ENCODE results near the gene C6orf120.

C6orf120 gene

DNA sequence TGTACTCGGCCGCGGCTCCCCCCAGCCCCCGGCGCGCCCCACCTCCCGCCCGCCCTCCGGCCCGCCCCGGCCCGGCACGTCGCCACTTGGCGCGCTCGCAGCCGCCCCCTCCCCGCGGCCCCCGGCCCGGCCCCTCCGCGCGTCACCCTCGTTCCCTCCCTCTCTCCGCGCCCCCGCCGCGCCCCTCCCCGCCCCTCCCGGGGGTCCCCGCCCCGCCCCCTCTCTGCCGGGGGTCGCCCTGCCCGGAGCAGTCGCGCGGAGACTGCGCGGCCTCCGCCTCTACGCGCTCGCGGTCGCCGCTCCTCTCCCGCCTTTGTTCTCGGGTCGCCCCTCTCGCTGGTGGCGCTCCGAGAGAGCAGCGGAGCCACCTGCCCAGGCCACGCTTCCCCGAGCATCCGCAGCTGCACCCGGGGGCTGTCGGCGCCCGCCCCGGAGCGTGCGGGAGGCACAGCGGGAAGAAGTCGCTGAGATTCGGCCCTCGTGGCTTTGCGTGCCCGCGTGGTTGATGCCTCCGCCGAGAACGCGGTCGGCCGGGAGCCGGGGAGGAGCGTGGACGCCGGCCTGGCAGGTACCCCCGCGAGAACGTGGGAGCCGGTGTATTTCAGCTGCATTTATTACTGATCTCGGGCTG is 22.7 kb downstream of the C6orf120 start, which contains the start of gene PHF10:
TSS of gene PHF10 (minus strand) at position 7 of the 631 bp plus-strand sequence. CDS start 569 bp downstream, outside the sequence.
- FAIRE-seq (no peak), DNase-seq (ENCODE audit: low spot score) (no peak)

GRCh38 chr6:169725125-169726048 is 23.5 kb downstream of the C6orf120 start:
- FAIRE-seq (no peak), DNase-seq (ENCODE audit: low spot score) (peak; percentile 47)

DNA sequence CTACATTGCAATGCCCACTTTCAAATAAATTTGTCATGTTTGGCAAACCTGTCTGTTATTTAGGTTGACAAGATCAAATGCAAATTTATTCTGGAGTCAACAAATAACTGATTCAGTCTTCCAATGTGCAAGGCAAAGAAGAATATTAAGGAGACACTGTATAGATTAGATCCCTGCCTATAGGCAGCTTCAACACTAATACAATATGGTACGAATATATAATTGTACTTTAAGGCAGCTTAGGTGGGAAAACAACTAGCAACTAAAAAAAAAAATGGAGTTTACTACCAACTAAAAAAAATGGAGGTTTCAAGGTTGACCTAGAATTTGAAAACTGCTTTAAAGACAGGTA is 24.1 kb downstream of the C6orf120 start:
- no peak for FAIRE-seq

GRCh38 chr6:169726963-169727362 is 25.0 kb downstream of the C6orf120 start:
- DNase-seq (ENCODE audit: low spot score): no peak
- FAIRE-seq: no peak

More for the DNA sequence above, 24.1 kb downstream of the C6orf120 start:
- no peak for DNase-seq (ENCODE audit: low spot score)

DNA sequence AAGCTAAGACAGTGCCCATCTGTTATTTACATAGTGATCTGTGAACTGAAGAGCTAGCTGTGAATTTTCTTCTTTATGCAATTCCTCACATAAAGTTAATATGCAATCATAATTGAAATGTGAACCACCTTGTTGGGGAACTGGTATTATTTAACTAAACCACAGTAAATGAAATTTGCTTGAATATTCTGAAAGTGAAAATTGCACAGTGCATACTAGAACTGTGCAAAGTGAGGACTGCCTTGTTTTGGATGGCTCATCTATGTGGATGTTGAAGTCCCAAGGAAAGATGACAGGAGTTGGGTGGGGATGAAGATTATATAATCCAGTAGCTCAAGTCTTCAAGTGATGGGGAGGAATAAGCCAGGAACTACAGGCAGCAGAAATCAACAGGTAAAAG is 28.0 kb downstream of the C6orf120 start:
- FAIRE-seq (no peak), DNase-seq (ENCODE audit: low spot score) (no peak)

- FAIRE-seq (no peak), DNase-seq (ENCODE audit: low spot score) (no peak)
Observed at GRCh38 chr6:169738204-169738975, 36.5 kb downstream of the C6orf120 start.

DNA sequence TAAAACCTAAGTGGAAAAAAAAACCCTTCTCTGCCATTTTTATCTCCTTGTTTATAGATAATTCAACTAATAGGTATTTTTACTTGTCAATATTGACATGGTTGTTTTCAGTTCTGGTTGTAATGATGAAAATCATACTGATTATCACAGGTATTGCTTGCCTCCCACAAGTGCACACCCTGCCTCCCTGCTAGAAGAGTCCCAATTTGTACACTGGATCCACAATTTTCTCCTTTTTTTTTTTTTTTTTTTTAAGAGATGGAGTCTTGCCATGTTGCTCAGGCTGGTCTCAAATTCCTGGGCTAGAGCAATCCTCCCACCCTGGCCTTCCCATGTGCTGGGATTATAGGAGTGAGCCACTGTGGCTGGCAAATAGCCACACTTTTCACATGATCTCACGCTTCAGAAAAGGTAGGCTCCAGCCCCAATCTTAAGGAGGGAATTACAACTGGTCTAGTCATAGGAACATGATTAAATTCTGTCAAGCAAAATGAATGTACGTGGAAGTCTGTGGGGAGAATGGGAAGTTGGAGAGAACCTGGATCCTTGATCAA is 37.1 kb downstream of the C6orf120 start:
- FAIRE-seq (no peak), DNase-seq (ENCODE audit: low spot score) (no peak)

DNA sequence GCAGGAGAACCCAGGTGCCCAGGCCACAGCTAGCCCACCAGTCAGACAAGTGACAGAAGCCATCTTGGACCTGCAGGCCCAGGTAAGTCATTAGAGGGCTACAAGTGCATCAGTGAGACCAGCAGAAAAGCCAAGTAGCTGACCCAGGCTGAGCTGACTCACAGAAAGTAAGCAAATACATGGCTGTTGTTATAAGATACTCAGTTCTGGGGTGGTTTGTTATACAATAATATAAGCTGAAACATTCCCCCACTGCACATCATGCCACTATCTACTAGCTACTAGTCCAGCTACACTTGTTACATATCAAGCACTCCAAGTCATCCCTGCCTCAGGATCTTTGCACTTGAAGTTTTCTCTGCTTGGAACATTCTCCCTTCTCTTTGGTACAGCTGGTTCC is 39.4 kb downstream of the C6orf120 start:
- DNase-seq (ENCODE audit: low spot score) (no peak), FAIRE-seq (no peak)

- FAIRE-seq (no peak), DNase-seq (ENCODE audit: low spot score) (no peak)
Observed at GRCh38 chr6:169745405-169745804, 43.5 kb downstream of the C6orf120 start.

- DNase-seq (ENCODE audit: low spot score): no peak
- no peak for FAIRE-seq
Observed at GRCh38 chr6:169746556-169746955, 44.6 kb downstream of the C6orf120 start.

DNA sequence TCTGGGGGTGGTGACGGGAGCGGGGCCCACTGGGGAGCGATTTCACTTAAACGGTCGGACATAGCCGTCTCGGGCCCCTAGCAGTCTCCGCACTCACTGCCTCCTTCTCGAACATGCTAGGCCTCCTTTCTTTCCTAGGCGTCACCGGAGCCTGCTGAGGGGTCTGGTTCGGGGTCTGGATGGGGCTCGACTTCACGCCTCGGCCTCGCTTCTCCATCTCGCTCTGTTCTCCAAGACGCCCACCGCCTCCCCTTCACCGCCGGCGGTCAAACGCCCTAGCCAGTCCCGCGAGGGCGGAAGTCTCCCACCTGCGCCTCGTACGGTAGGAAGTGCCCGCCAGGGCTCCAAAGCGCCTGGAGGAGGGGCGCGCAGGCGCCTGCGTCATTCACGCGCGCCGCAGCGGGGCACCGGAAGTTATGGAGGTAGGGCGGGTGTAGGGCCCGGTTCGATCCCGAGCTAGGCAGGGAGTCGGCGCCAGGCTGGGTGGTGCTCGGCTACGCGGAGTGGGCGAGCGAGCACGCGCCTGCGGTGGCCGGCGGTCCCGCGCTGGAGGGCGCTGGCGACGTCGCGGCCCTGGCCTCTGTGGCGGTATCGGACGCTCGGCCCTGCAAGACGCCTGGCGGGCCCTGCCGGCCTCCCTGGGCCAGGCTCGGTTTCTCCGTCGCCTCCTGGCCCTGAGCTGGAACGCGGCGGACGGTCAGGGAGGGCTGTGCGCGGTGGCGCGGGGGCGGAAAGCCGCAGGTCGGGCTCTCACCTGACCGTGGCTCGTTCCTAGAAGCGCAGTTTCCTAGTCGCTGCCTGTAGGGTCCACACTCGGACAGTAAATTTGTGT is 49.5 kb downstream of the C6orf120 start, which contains the start of the genes DYNLT2 and ERMARD:
TSS of gene DYNLT2 (minus strand) at position 331 of the 832 bp plus-strand sequence. CDS start at position 217, 114 bp downstream.
TSS of gene ERMARD (plus strand) at position 381 of the 832 bp plus-strand sequence. CDS start at position 417, 36 bp downstream.
- DNase-seq (ENCODE audit: low spot score): peak; percentile 80
- no peak for FAIRE-seq

DNA sequence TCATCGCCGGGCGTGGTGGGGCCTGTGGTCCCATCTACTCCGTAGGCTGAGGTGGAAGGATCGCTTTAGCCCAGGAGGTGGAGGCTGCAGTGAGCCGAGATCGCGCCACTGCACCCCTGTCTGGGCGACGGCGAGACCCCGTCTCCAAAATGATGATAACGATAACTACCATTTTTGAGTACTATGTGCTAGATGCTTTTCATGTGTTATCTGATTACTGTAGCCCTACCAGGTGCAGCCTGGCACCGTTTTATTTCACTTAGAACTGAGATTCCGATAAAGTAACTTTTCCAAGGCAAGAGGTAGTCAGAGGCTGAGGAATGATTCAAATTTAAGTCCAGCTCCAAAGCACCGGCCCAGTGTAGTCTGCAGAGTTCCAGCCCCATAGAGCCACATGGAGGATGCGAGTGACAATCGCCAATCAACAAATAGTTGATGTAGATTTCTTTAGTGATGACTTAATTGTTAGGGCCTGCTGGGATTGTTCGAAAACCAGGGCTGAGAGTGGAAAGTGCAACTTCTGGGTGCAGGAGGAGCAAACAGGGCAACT is 50.2 kb downstream of the C6orf120 start:
- no peak for FAIRE-seq
- DNase-seq (ENCODE audit: low spot score): no peak
